ENCODE measurements around the gene PIGQ. TPM values are rescaled to one million over a fixed set of nuclear protein-coding genes. Genes with fewer than 3 reads are reported as not detected.
A peak's percentile ranks its signal among the peaks of the same experiment; 100 is the strongest.

The PIGQ gene
- total RNA-seq, 1 experiment from 2014 or later: 58.0 TPM

- H2BK5ac ChIP-seq (ENCODE audit: insufficient read length, low read length): no peak overlapping the region
- no peaks in the 10 kb centered on the region for H3K4me1 ChIP-seq (ENCODE audit: insufficient read depth, low read length)
- no peak overlapping the region for H2BK20ac ChIP-seq (ENCODE audit: low read depth, low read length, poor library complexity, severe bottlenecking)
- H3K9ac ChIP-seq (ENCODE audit: extremely low read depth, insufficient read length, low read length): no peak overlapping the region
- peaks cover 2% of the 10 kb centered on the region for H3K79me1 ChIP-seq (ENCODE audit: insufficient read depth, low read depth, low read length, poor library complexity, severe bottlenecking)
- no peak overlapping the region for H3K4me2 ChIP-seq (ENCODE audit: insufficient read depth, insufficient read length, low read length)
- no peak overlapping the region for H2AK5ac ChIP-seq (ENCODE audit: insufficient read length, low read length)
- no peaks in the 10 kb centered on the region for H3K27me3 Mint-ChIP-seq (ENCODE audit: low read depth)
- no peak overlapping the region for H3K56ac ChIP-seq (ENCODE audit: insufficient read length, low read depth, low read length)
- H3K4me1 Mint-ChIP-seq: peaks cover 11 to 13% of the 10 kb centered on the region in 2 experiments
- no peak overlapping the region for H4K5ac ChIP-seq (ENCODE audit: insufficient read length, low read depth, low read length)
- H3K4me3 Mint-ChIP-seq: peak overlapping the region in 1 of 2 experiments; percentile 53; a peak in 1 of 5 replicates
- H3K9me3 Mint-ChIP-seq: peaks cover 3% of the 10 kb centered on the region in 2 experiments; a peak in 1 of 5 replicates
- H3K23ac ChIP-seq (ENCODE audit: insufficient read length, low read depth, low read length): no peak overlapping the region
- no peaks in the 10 kb centered on the region for H3K23me2 ChIP-seq (ENCODE audit: insufficient read length, low read depth, low read length, poor library complexity, severe bottlenecking)
- H3K79me2 ChIP-seq (ENCODE audit: insufficient read depth, low read length): no peaks in the 10 kb centered on the region
- H3K9me3 ChIP-seq (ENCODE audit: control insufficient read depth, low read depth, low read length): no peaks in the 10 kb centered on the region
- no CpG with 5 or more reads among the region's 28 CpGs for WGBS (ENCODE audit: extremely low coverage, insufficient read length, low lambda C conversion rate)
- H4K91ac ChIP-seq (ENCODE audit: insufficient read length, low read depth, low read length): no peak overlapping the region
- DNase-seq: peak; percentile 86
- H3K27me3 ChIP-seq (ENCODE audit: insufficient read depth, low read length): no peaks in the 10 kb centered on the region
- no peak overlapping the region for H2AFZ ChIP-seq (ENCODE audit: low read length)
- no peak overlapping the region for H2BK120ac ChIP-seq (ENCODE audit: low read depth, low read length, poor library complexity, severe bottlenecking)
- H4K8ac ChIP-seq (replicated peaks; ENCODE audit: insufficient read length, low read depth, low read length): no peak overlapping the region
- no peak overlapping the region for H2BK12ac ChIP-seq (ENCODE audit: insufficient read length, low read depth, low read length)
- peaks cover 7 to 16% (median 11%) of the 10 kb centered on the region in 3 experiments; a peak in 6 of 7 replicates for H3K36me3 Mint-ChIP-seq (ENCODE audit: insufficient read depth in 1 of 3, low read depth in 3 of 3)
- TF ChIP-seq CTCF (conservative IDR thresholded peaks at IDR 0.05): peak; percentile 94
- no peak overlapping the region for H3T11ph ChIP-seq (ENCODE audit: low read length)
- H4K20me1 ChIP-seq (ENCODE audit: control insufficient read depth, insufficient read depth, insufficient read length): no peaks in the 10 kb centered on the region
- no peak overlapping the region for H3K4ac ChIP-seq (ENCODE audit: low read depth, low read length)
- peak overlapping the region; percentile 24 for H3K18ac ChIP-seq (ENCODE audit: insufficient read length, low read depth, low read length)
- no peak overlapping the region for H2BK15ac ChIP-seq (ENCODE audit: low read depth, low read length)
- H3K14ac ChIP-seq (ENCODE audit: insufficient read depth, low read length): no peak overlapping the region
- peak overlapping the region in 2 of 3 experiments; percentile 69 to 89; a peak in 2 of 7 replicates for H3K27ac Mint-ChIP-seq
- no peak overlapping the region for H3K27ac ChIP-seq (ENCODE audit: insufficient read length, low read depth, low read length)
Observed at GRCh38 chr16:610513-611381, 41.0 kb downstream of the PIGQ start.
